Colonic mucosa (tissue), 4 donors: ENCODE results near the gene CD164L2. TPM values are rescaled to one million over a fixed set of nuclear protein-coding genes. Genes with fewer than 3 reads are reported as not detected.

Source experiments
- DNase-seq: peaks from one replicate; pipeline ENCODE4 v3.0.0-alpha.2; 2020
- H3K27ac ChIP-seq: fragments of 200-600 bp; one replicate; pipeline ENCODE4 v1.8.0; 2021
- H3K27me3 ChIP-seq: fragments of 200-600 bp; one replicate; pipeline ENCODE4 v1.8.0; 2021
- H3K36me3 ChIP-seq: fragments of 200-600 bp; one replicate; pipeline ENCODE4 v1.8.0; 2021
- H3K4me1 ChIP-seq: fragments of 200-600 bp; one replicate; pipeline ENCODE4 v1.8.0; 2021; ENCODE audit warnings: mild to moderate bottlenecking
- H3K4me3 ChIP-seq: fragments of 200-600 bp; one replicate; pipeline ENCODE4 v1.8.0; 2021
- H3K9ac ChIP-seq, 2 donors: one replicate each; pipeline ENCODE4 v1.7.0; 2013; ENCODE audit warnings: control low read depth in 2 of 2, low read depth in 2 of 2, low read length in 2 of 2
- H3K9me3 ChIP-seq: fragments of 200-600 bp; one replicate; pipeline ENCODE4 v1.8.0; 2021
- intact Hi-C: fragments of 100-400 bp; cut with DNase I; formaldehyde crosslinking; loops from one replicate; pipeline ENCODE4 v1.14.1; 2022
- total RNA-seq, 2 donors: library from RNA; stranded (reverse); fragmentation: NEBNext Ultra II Directional in 1 of 2; extraction: Animal tissue kit (Norgen Biotek cat#: 25700) in 1 of 2; gene quantifications; one replicate each; pipeline ENCODE4 v1.2.1, GENCODE V29; 2021
- TF ChIP-seq, protein P1 (sequence below): fragments of 200-600 bp; IDR thresholded peaks from one replicate; pipeline ENCODE4 v1.8.0; 2022; ENCODE audit warnings: antibody characterized with exemption, mild to moderate bottlenecking
- donor health status: healthy.
- donor health status: DM: no; HTN: no; CAD: no.
- donor health status: DM: no; HTN: no; CAD: no.

CD164L2 gene
- total RNA-seq, 2 donors from 2014 or later, result 0.69 to 1.7 TPM

DNA sequence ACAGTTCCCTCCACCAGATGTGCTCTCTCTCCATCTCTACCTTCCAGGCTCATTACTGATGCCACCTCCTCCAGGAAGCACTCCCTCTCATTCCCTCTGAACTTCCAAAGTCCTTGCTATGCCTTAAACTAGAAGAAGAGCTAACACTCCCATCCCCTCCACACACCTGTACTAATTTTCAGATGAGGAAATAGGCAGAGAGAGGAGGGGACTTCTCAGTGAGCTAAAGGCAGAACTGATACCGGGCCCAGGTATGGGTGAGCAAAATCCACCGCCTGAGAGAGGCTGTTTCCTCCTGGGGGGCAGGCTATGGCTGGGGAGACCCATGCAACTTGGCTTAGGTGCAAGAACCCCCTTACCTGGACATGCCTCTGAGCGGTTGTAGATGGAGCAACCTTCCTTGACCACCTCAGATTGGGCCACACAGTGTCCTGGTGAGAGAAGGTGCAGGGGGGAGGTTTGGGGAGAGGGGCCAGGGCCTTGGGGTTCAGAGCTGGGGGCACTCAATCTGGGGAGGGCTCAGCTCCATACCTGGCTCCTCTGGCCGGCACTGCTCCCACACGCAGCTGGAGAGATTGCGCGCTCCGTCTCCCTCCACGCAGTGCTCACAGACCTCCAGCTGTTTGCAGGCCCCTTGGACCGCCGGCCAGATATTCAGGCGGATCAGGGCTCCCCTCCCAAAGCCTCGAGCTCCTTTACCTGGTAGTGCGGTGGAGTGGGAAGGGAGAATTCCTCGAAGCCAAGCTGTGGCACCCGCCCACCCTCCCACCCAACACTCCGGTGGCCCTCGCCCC lies 967 bp downstream of the CD164L2 start:
- TF ChIP-seq, protein P1, sequence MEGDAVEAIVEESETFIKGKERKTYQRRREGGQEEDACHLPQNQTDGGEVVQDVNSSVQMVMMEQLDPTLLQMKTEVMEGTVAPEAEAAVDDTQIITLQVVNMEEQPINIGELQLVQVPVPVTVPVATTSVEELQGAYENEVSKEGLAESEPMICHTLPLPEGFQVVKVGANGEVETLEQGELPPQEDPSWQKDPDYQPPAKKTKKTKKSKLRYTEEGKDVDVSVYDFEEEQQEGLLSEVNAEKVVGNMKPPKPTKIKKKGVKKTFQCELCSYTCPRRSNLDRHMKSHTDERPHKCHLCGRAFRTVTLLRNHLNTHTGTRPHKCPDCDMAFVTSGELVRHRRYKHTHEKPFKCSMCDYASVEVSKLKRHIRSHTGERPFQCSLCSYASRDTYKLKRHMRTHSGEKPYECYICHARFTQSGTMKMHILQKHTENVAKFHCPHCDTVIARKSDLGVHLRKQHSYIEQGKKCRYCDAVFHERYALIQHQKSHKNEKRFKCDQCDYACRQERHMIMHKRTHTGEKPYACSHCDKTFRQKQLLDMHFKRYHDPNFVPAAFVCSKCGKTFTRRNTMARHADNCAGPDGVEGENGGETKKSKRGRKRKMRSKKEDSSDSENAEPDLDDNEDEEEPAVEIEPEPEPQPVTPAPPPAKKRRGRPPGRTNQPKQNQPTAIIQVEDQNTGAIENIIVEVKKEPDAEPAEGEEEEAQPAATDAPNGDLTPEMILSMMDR, result no peak
- H3K4me1 ChIP-seq, result no peaks in the 10 kb centered on the region
- no peaks in the 10 kb centered on the region for H3K36me3 ChIP-seq
- DNase-seq, result no peak
- intact Hi-C loops, result no loop called here
- no peak overlapping the region for H3K9ac ChIP-seq
- H3K27me3 ChIP-seq, result no peaks in the 10 kb centered on the region
- H3K4me3 ChIP-seq, result no peak overlapping the region
- H3K27ac ChIP-seq, result no peak overlapping the region
- H3K9me3 ChIP-seq, result no peaks in the 10 kb centered on the region

DNA sequence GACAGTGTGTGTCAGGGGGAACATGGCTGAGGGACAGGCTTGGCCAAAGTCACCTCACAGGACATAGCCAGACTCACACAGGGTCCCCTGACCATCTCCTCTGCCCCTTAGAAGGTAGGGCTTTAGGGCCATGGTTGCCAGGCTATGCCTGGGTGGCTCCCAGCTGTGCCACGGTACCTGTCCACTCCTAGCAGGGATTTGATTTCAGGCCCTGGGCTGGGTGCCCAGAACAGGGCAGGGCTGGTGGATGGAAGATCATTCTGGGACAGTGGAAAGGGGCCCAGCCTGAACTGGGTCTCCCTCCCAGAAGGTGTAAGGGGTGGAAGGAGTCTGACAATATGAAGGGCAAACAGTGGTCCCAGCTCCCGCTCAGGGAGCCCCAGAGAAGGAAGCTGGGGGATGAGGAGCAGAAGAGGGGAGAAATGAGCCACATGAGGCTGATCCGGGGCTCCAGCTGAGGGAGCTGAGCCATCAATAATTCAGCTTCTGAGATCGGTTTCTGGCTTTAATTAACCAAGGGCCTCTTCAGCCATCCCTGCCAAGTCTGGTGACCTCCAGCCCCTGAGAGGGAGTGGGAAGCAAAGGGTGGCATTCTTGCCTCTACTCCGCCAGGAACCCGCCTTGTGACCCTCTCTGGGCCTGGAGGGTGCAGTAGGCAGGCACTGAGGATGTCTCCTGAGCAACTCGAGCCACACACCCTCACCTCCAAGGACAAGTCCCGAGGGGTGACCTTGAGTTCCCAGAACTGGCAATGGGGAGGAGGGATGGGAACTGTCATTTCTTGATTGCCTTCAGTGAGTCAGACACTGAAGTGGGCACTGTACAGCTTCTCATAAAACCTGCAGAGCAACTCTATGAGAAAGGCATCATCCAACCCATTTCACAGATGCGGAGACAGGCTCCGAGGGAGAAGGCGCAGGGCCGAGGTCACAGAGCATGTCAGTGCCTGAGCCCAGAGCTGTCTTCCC lies 2.1 kb downstream of the CD164L2 start:
- no peak for DNase-seq
- Histone ChIP-seq H3K9me3 (no peaks in the 10 kb centered on the region), H3K27ac (no peak overlapping the region), H3K4me3 (no peak overlapping the region), H3K36me3 (no peaks in the 10 kb centered on the region), H3K9ac (no peak overlapping the region), H3K27me3 (no peaks in the 10 kb centered on the region), H3K4me1 (no peaks in the 10 kb centered on the region)
- TF ChIP-seq, protein P1, result no peak
- intact Hi-C loops, result no loop called here

DNA sequence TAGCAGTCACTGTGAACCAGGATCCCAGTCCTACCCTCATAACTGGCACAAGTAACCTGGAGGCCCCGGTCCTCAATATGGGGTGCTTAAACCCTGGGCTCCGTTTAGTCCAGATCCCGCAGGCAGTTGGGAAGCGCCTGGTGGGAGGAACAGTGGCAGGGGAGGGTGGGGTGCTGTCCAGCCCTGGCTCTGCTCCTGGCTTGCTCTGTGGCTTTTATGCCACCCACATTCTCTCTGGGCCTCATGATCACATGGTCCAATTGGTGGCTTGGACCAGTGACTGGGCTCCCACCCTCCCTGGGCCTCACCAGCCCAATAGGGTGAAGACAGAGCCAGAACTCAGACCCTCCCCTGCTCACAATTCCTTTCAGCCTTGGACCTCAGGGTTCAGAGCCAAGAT lies 2.9 kb downstream of the CD164L2 start:
- intact Hi-C loops, result no loop called here
- TF ChIP-seq, protein P1, result no peak
- no peak for DNase-seq
- Histone ChIP-seq H3K27me3 (no peaks in the 10 kb centered on the region), H3K27ac (no peak overlapping the region), H3K4me3 (no peak overlapping the region), H3K4me1 (no peaks in the 10 kb centered on the region), H3K9me3 (no peaks in the 10 kb centered on the region), H3K36me3 (no peaks in the 10 kb centered on the region), H3K9ac (no peak overlapping the region)

DNA sequence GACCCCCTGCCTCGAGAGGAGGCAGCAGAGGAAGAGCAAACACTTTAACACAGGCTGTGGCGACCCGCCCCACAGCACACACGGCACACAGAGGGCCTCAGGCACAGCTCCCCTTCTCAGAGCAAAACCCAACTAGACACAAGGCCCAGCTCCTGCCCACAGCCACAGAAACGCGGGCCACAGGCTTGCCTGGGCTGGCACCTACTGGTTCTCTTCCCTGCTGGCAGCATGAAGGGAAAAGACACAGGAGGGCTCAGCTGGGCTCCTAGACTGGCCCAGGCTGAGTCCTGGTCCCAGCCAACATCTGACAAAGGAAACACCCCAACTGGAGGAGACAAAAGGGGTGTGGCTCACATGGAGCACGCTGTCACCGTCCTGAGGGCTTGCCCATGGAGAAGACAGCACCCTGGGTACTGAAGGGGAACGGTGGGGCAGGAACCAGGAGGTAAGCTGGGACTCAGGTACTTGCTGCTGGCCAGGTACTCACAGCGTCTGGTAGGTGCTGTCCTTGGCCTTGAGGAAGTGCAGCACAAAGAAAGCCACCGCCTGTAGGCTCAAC lies 3.5 kb downstream of the CD164L2 start:
- Histone ChIP-seq H3K27me3 (no peaks in the 10 kb centered on the region), H3K9me3 (no peaks in the 10 kb centered on the region), H3K9ac (no peak overlapping the region), H3K4me3 (no peak overlapping the region), H3K27ac (no peak overlapping the region), H3K4me1 (no peaks in the 10 kb centered on the region), H3K36me3 (no peaks in the 10 kb centered on the region)
- DNase-seq, result no peak
- intact Hi-C loops, result no loop called here
- TF ChIP-seq, protein P1, result no peak

DNA sequence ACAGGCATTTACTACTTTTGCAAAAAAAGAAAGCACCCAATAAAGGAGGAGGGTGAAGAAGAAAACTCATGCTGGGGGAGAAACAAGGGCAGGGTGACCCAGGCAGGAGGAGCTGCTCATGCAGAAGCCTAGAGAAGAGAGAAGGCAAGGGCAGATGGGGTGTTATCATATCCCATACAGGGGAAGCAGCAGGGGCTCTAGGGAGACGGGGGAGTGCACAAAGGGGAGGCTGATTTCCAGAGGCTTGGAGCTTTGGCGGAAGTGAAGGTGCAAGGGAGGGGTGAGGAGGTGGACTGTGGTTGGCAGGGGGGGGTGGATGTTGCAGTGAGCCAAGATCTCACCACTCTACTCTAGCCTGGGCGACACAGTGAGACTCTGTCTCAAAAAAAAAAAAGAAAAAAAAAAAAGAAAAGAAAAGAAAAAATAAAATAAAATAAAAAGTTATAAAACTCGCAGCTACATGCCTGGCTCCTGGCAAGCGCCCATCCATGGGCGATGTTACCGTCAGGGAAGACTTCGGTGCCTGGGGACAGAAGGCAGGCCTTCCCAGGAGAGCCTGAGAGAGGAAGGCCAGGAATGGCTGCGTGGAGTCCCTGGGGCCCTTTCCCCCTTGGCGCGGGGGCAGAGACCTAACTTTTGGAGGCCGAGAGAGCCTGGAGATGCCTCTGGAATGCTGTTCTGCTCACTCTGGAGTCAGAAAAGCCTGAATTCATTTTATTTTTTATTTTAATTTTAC lies 5.2 kb downstream of the CD164L2 start:
- Histone ChIP-seq H3K9me3 (no peaks in the 10 kb centered on the region), H3K27me3 (no peaks in the 10 kb centered on the region), H3K36me3 (no peaks in the 10 kb centered on the region), H3K4me1 (no peaks in the 10 kb centered on the region), H3K27ac (no peak overlapping the region), H3K9ac (no peak overlapping the region), H3K4me3 (no peak overlapping the region)
- intact Hi-C loops, result no loop called here
- TF ChIP-seq, protein P1, result no peak
- DNase-seq, result no peak
